ENCODE measurements around the gene SRA1.

Gene SRA1

GRCh38 chr5:140540227-140540626, 17.0 kb downstream of the SRA1 start:
- no peak for DNase-seq (ENCODE audit: low read depth)
- no peak overlapping the region for H3K4me3 ChIP-seq (ENCODE audit: control insufficient read depth, low read depth, low read length)
- TF ChIP-seq CTCF (IDR thresholded peaks at IDR 0.05; ENCODE audit: control insufficient read depth, insufficient read depth, low read depth, low read length, missing control alignments): no peak

- no peak overlapping the region for H3K4me3 ChIP-seq (ENCODE audit: control insufficient read depth, low read depth, low read length)
- no peak for DNase-seq (ENCODE audit: low read depth)
- no peak for TF ChIP-seq CTCF (IDR thresholded peaks at IDR 0.05; ENCODE audit: control insufficient read depth, insufficient read depth, low read depth, low read length, missing control alignments)
Observed at GRCh38 chr5:140524003-140524402, 33.3 kb downstream of the SRA1 start.

GRCh38 chr5:140513124-140513523, 44.1 kb downstream of the SRA1 start:
- DNase-seq (ENCODE audit: low read depth): no peak
- H3K4me3 ChIP-seq (ENCODE audit: control insufficient read depth, low read depth, low read length): no peak overlapping the region
- no peak for TF ChIP-seq CTCF (IDR thresholded peaks at IDR 0.05; ENCODE audit: control insufficient read depth, insufficient read depth, low read depth, low read length, missing control alignments)

- TF ChIP-seq CTCF (IDR thresholded peaks at IDR 0.05; ENCODE audit: control insufficient read depth, insufficient read depth, low read depth, low read length, missing control alignments): no peak
- no peak overlapping the region for H3K4me3 ChIP-seq (ENCODE audit: control insufficient read depth, low read depth, low read length)
- DNase-seq (ENCODE audit: low read depth): no peak
Observed at GRCh38 chr5:140509898-140510297, 47.4 kb downstream of the SRA1 start.

- no peak for TF ChIP-seq CTCF (IDR thresholded peaks at IDR 0.05; ENCODE audit: control insufficient read depth, insufficient read depth, low read depth, low read length, missing control alignments)
- H3K4me3 ChIP-seq (ENCODE audit: control insufficient read depth, low read depth, low read length): no peak overlapping the region
- no peak for DNase-seq (ENCODE audit: low read depth)
Observed at GRCh38 chr5:140502834-140503233, 54.4 kb downstream of the SRA1 start.
